ENCODE results near the gene COA8. TPM values are rescaled to one million over a fixed set of nuclear protein-coding genes. Genes with fewer than 3 reads are reported as not detected.

The COA8 gene
- total and polyA plus RNA-seq, 2 of the 8 experiments (the other 6 are each of a cell fraction or from before 2014, with no cell fraction given) = 7.1 to 35.5 TPM

GRCh38 chr14:103568952-103569351, 6.2 kb downstream of the COA8 start:
- Histone ChIP-seq H3K9ac (replicated peaks in 1 of 4; ENCODE audit: extremely low read depth in 1 of 4, low read depth in 3 of 4, low read length in 3 of 4) (no peak overlapping the region), H3K4me2 (ENCODE audit: insufficient read depth in 1 of 2, low read depth in 2 of 2, low read length in 2 of 2) (no peak overlapping the region; a peak in 1 of 4 replicates), H3K27ac (ENCODE audit: low read depth, low read length) (no peak overlapping the region), H2AK5ac (ENCODE audit: low read depth, low read length) (no peak overlapping the region), H3K79me1 (ENCODE audit: low read depth, low read length) (peaks cover 11% of the 10 kb centered on the region; the same call in 1 of the 2 replicates), H3K4me3 (ENCODE audit: extremely low read depth in 1 of 4, insufficient read depth in 2 of 4, low read depth in 3 of 4, low read length in 4 of 4) (no peak overlapping the region), H4K20me1 (replicated peaks in 1 of 2; ENCODE audit: control insufficient read depth in 1 of 2, insufficient read depth in 2 of 2, low read length in 2 of 2) (peaks cover 2 to 7% of the 10 kb centered on the region in 2 experiments), H2BK20ac (ENCODE audit: low read length) (no peak overlapping the region), H3K18ac (ENCODE audit: extremely low read depth, low read length) (no peak overlapping the region), H3K23me2 (ENCODE audit: low read depth, low read length) (no peaks in the 10 kb centered on the region), H2AFZ (ENCODE audit: low read length) (no peak overlapping the region), H2BK120ac (replicated peaks; ENCODE audit: low read depth, low read length) (no peak overlapping the region), H3K23ac (ENCODE audit: insufficient read length) (no peak overlapping the region), H3K79me2 (ENCODE audit: control insufficient read depth in 1 of 2, insufficient read depth in 2 of 2, low read length in 2 of 2) (peaks cover 0 to 47% of the 10 kb centered on the region in 2 experiments; a peak in 2 of 4 replicates), H4K91ac (replicated peaks; ENCODE audit: insufficient read length, low read length) (no peak overlapping the region), H4K8ac (ENCODE audit: extremely low read depth, insufficient read depth, low read length) (no peak overlapping the region), H3K14ac (ENCODE audit: insufficient read length) (no peak overlapping the region), H3K36me3 (ENCODE audit: control insufficient read depth in 2 of 4, insufficient read depth in 4 of 4, low read length in 3 of 4) (peaks cover 0 to 3% (median under 1%) of the 10 kb centered on the region in 4 experiments; a peak in 1 of 8 replicates), H4K5ac (ENCODE audit: insufficient read length, low read depth, low read length) (no peak overlapping the region), H2BK15ac (ENCODE audit: low read length) (no peak overlapping the region), H3K9me3 (ENCODE audit: insufficient read depth in 2 of 2, low read depth in 1 of 2, low read length in 1 of 2) (no peaks in the 10 kb centered on the region), H3K4me1 (replicated peaks in 1 of 4; ENCODE audit: control insufficient read depth in 3 of 4, insufficient read depth in 4 of 4, low read length in 3 of 4) (peaks cover 0 to 3% (median 0%) of the 10 kb centered on the region in 4 experiments; a peak in 3 of 7 replicates), H3K27me3 (replicated peaks in 1 of 4; ENCODE audit: control insufficient read depth in 3 of 4, extremely low read depth in 1 of 4, insufficient read depth in 3 of 4, low read length in 3 of 4) (no peaks in the 10 kb centered on the region), H2BK5ac (ENCODE audit: low read depth, low read length) (no peak overlapping the region), H2BK12ac (ENCODE audit: low read depth, low read length) (no peak overlapping the region), H3K4ac (replicated peaks; ENCODE audit: insufficient read length, low read depth, low read length) (no peak overlapping the region), H3K56ac (replicated peaks; ENCODE audit: insufficient read length, low read depth, low read length) (no peak overlapping the region)
- ChIA-PET POLR2A (ENCODE audit: partially characterized antibody) (interaction anchor here (0.6 to 2.4 kb wide), 2 partner anchors 12 to 47 kb away, joined by 3 to 8 read pairs; partner anchors contain the start of gene CKB), CTCF (ENCODE audit: partially characterized antibody) (interaction anchor here (0.6 to 1.1 kb wide), 5 partner anchors 16 to 428 kb away, joined by 3 to 5 read pairs (median 3); no protein-coding TSS in a partner anchor)
- whole genome bisulfite sequencing, 2 experiments (ENCODE audit: extremely low coverage in 1 of 2, insufficient coverage in 1 of 2, insufficient read length in 1 of 2, insufficient replicate concordance in 2 of 2, low coverage in 1 of 2, low lambda C conversion rate in 2 of 2, missing lambda C conversion rate in 1 of 2) = 79% methylated on average over 8 of the region's 8 CpGs; no CpG with 5 or more reads in 1 of the 2 experiments
- DNase-seq (ENCODE audit: low read depth in 1 of 2, low spot score in 2 of 2) = no peak
- FAIRE-seq = no peak
- TF ChIP-seq GABPA (IDR thresholded peaks at IDR 0.05; ENCODE audit: borderline replicate concordance, insufficient read depth, low read length) = no peak
- TF ChIP-seq ZNF274 (IDR thresholded peaks at IDR 0.05; ENCODE audit: borderline replicate concordance, extremely low read depth, low read length) = no peak
- TF ChIP-seq NRF1 (IDR thresholded peaks at IDR 0.05; ENCODE audit: low read depth, low read length) = no peak
- TF ChIP-seq EGR1 (IDR thresholded peaks at IDR 0.05; ENCODE audit: borderline replicate concordance, low read depth, low read length) = no peak
- no peak for TF ChIP-seq SRF (IDR thresholded peaks at IDR 0.05; ENCODE audit: low read depth, low read length)
- TF ChIP-seq CEBPB (IDR thresholded peaks at IDR 0.05; ENCODE audit: low read depth, low read length) = no peak
- TF ChIP-seq CREB1 (IDR thresholded peaks at IDR 0.05) = no peak
- TF ChIP-seq CHD1 (IDR thresholded peaks at IDR 0.05; ENCODE audit: low read depth, low read length) = no peak
- TF ChIP-seq EP300 (IDR thresholded peaks at IDR 0.05; ENCODE audit: borderline replicate concordance in 1 of 2, low read depth in 2 of 2, low read length in 2 of 2) = no peak
- TF ChIP-seq CHD2 (IDR thresholded peaks at IDR 0.05; ENCODE audit: low read length) = no peak
- no peak for TF ChIP-seq JUND (IDR thresholded peaks at IDR 0.05; ENCODE audit: low read length)
- TF ChIP-seq POLR2AphosphoS5 (IDR thresholded peaks at IDR 0.05; ENCODE audit: low read depth, low read length) = no peak
- no peak for TF ChIP-seq YY1 (IDR thresholded peaks at IDR 0.05; ENCODE audit: low read depth, low read length)
- TF ChIP-seq E2F6 (IDR thresholded peaks at IDR 0.05) = no peak
- TF ChIP-seq RBBP5 (IDR thresholded peaks at IDR 0.05; ENCODE audit: borderline replicate concordance, low read depth, low read length) = no peak

All from H1 (cell line).